Cardiac fibroblast (primary cell): ENCODE measurements around the gene OPALIN.

Experiments
- DNase-seq, 2 donors: peaks; one replicate each; pipeline versions ENCODE4 v3.0.0 to v3.0.0-alpha.2; 2010; ENCODE audit warnings: low read depth in 2 of 2
- H3K4me3 ChIP-seq, 2 donors: replicated peaks in 1 of 2; 1 replicate in 1 of 2; 2 replicates in 1 of 2; pipeline ENCODE4 v1.5.1; 2011; ENCODE audit warnings: low read depth in 2 of 2, low read length in 2 of 2, mild to moderate bottlenecking in 2 of 2, moderate library complexity in 1 of 2
- CTCF ChIP-seq: IDR thresholded peaks from one replicate; pipeline ENCODE4 v1.5.1; 2011; ENCODE audit warnings: low read depth, mild to moderate bottlenecking, low read length, inconsistent platforms

The OPALIN gene

GRCh38 chr10:96298362-96298761, 60.4 kb downstream of the OPALIN start:
- H3K4me3 ChIP-seq, result no peak overlapping the region
- no peak for DNase-seq
- no peak for TF ChIP-seq CTCF

GRCh38 chr10:96297486-96297885, 61.3 kb downstream of the OPALIN start:
- H3K4me3 ChIP-seq, result no peak overlapping the region
- TF ChIP-seq CTCF, result no peak
- DNase-seq, result no peak

- TF ChIP-seq CTCF, result no peak
- no peak overlapping the region for H3K4me3 ChIP-seq
- DNase-seq, result no peak
Observed at GRCh38 chr10:96295475-96295874, 63.3 kb downstream of the OPALIN start.
